Bronchial epithelial cell (primary cell): ENCODE results near the gene MT3. TPM values are rescaled to one million over a fixed set of nuclear protein-coding genes. Genes with fewer than 3 reads are reported as not detected.
A peak's percentile ranks its signal among the peaks of the same experiment; 100 is the strongest.

ENCODE experiments used
- DNase-seq: peaks from one replicate; pipeline ENCODE4 v3.0.0-alpha.2; 2010; ENCODE audit warnings: low read depth
- FAIRE-seq: peaks from 2 replicates; lab custom pipeline; 2011; peaks lifted over from hg19 to GRCh38; lab: Jason Lieb, UNC
- H3K27me3 ChIP-seq: 2 replicates; pipeline ENCODE4 v1.5.1; 2011; ENCODE audit warnings: low read length; ENCODE audit not compliant: control insufficient read depth, insufficient read depth
- H3K36me3 ChIP-seq: 2 replicates; pipeline ENCODE4 v1.5.1; 2011; ENCODE audit warnings: low read length; ENCODE audit not compliant: control insufficient read depth, insufficient read depth
- H3K4me3 ChIP-seq: 2 replicates; pipeline ENCODE4 v1.5.1; 2011; ENCODE audit warnings: mild to moderate bottlenecking, low read depth, low read length, control low read depth
- total RNA-seq: library from RNA; depleted of rRNA; stranded (reverse); fragments of >200 nt; gene quantifications from 2 replicates; pipeline ENCODE4 v1.2.1, GENCODE V29; 2014
- TF ChIP-seq, protein P1 (sequence below): IDR thresholded peaks from 2 replicates; pipeline ENCODE4 v1.5.1; 2011; ENCODE audit warnings: mild to moderate bottlenecking, moderate library complexity, low read length, control low read depth, inconsistent platforms; ENCODE audit not compliant: insufficient read depth, severe bottlenecking

MT3 gene
- total RNA-seq, 1 donor from 2014 or later, result not detected

DNA sequence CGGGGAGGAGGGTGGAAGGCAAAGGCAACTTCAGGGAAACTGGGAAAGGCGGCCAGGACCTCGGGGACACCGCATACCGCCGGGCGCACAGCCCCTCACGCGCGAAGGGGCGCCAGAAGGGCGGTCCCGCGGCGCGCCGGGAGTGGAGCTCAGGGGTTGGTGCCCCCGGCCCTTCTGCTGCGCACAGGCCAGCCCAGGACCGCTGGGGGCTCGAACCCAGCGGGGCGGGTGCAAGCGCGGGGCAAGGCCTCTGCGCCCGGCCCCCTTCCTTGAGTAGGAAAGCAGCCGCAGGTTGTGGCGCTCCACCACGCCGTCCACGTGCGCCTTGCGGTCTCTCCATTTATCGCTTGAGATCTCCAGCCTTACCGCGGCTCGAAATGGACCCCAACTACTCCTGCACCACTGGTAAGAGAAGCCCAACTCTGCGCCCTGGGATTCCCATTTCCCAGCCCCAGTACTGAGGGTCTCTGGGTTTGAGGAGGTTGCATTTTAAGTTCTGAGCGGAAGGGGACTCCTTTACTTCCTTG, 46.2 kb downstream of the MT3 start:
- FAIRE-seq, result no peak
- Histone ChIP-seq H3K36me3 (no peaks in the 10 kb centered on the region), H3K27me3 (peaks cover 28% of the 10 kb centered on the region), H3K4me3 (no peak overlapping the region)
- DNase-seq, result no peak
- TF ChIP-seq, protein P1, sequence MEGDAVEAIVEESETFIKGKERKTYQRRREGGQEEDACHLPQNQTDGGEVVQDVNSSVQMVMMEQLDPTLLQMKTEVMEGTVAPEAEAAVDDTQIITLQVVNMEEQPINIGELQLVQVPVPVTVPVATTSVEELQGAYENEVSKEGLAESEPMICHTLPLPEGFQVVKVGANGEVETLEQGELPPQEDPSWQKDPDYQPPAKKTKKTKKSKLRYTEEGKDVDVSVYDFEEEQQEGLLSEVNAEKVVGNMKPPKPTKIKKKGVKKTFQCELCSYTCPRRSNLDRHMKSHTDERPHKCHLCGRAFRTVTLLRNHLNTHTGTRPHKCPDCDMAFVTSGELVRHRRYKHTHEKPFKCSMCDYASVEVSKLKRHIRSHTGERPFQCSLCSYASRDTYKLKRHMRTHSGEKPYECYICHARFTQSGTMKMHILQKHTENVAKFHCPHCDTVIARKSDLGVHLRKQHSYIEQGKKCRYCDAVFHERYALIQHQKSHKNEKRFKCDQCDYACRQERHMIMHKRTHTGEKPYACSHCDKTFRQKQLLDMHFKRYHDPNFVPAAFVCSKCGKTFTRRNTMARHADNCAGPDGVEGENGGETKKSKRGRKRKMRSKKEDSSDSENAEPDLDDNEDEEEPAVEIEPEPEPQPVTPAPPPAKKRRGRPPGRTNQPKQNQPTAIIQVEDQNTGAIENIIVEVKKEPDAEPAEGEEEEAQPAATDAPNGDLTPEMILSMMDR, result no peak

- FAIRE-seq (no peak), DNase-seq (no peak)
- H3K27me3 ChIP-seq, result peaks cover 28% of the 10 kb centered on the region
- no peaks in the 10 kb centered on the region for H3K36me3 ChIP-seq
- H3K4me3 ChIP-seq, result no peak overlapping the region
- TF ChIP-seq, protein P1, result no peak
Observed at GRCh38 chr16:56636616-56637413, 47.5 kb downstream of the MT3 start.

DNA sequence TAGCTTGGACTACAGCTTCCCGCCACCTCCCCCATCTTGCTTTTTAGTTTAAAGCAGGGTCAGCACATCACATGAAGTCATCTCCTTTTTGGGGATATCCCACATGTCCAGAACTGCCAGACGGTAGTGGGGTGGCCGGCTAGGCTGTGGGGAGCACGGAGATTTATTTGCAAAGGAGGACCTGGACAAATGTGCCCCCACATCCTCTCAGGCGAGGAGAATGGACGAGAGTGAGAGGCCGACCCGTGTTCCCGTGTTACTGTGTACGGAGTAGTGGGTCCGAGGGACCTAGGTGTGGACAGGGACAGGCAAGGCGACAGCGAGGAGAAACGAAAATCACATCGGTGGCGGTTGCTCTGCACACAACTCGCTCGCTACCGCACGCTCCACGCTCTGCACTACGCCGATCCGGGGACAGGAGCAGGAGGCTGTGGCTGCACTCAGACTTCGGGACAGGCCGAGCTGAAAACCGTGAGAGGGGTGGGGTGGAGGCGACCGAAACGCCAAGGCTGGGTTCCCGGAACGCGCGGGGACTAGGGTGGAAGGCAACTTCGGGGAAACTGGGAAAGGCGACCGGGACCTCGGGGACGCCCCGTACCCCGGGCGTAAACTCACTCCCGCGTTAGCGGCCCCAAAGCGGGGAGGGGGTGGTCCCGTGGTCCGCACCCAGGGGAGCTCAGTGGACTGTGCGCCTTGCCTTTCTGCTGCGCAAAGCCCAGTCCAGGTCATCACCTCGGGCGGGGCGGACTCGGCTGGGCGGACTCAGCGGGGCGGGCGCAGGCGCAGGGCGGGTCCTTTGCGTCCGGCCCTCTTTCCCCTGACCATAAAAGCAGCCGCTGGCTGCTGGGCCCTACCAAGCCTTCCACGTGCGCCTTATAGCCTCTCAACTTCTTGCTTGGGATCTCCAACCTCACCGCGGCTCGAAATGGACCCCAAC, 48.8 kb downstream of the MT3 start, which contains the start of gene MT1A:
TSS of gene MT1A (plus strand) at position 853 of the 937 bp plus-strand sequence. CDS start at position 926, 73 bp downstream.
- DNase-seq (no peak), FAIRE-seq (no peak)
- no peaks in the 10 kb centered on the region for H3K36me3 ChIP-seq
- H3K4me3 ChIP-seq, result peak within 1 kb of the TSS; percentile 29
- TF ChIP-seq, protein P1, result no peak
- H3K27me3 ChIP-seq, result peaks cover 23% of the 10 kb centered on the region

DNA sequence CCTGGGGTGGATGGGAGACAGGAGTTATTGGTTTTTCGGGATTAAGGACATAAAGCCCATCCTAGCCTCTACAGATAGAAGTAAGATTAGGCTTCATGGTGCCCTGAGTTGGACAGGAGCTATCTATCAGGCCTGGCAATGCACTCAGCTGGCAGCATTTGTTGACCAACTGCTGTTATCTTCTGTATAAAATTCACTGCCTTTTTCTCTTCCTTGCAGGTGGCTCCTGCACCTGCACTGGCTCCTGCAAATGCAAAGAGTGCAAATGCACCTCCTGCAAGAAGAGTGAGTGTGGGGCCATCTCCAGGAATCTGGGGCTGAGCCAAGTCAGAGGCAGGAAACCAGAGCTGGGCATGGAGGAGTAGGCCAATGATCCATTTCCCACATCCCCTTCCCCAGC, 49.7 kb downstream of the MT3 start:
- DNase-seq (no peak), FAIRE-seq (no peak)
- TF ChIP-seq, protein P1, result no peak
- peaks cover 20% of the 10 kb centered on the region for H3K27me3 ChIP-seq
- H3K36me3 ChIP-seq, result no peaks in the 10 kb centered on the region
- no peak overlapping the region for H3K4me3 ChIP-seq

GRCh38 chr16:56640076-56640475, 50.7 kb downstream of the MT3 start:
- no peak overlapping the region for H3K4me3 ChIP-seq
- no peak for DNase-seq
- TF ChIP-seq, protein P1, result no peak
- H3K36me3 ChIP-seq, result no peaks in the 10 kb centered on the region
- H3K27me3 ChIP-seq, result peaks cover 17% of the 10 kb centered on the region
- FAIRE-seq, result no peak

Other genes with a start within 250 kb of the MT3 start
- gene AMFR, start 164.0 kb upstream of the MT3 start, total RNA-seq, result 224 and 319 TPM in 2 replicates
- 41.5 and 45.8 TPM in 2 replicates for gene NUDT21, start 138.2 kb upstream of the MT3 start, total RNA-seq
- 30.0 and 63.5 TPM in 2 replicates for gene OGFOD1, start 138.0 kb upstream of the MT3 start, total RNA-seq
- 31.6 and 46.6 TPM in 2 replicates for gene BBS2, start 69.5 kb upstream of the MT3 start, total RNA-seq
- not detected in 2 replicates for gene MT4, start 24.5 kb upstream of the MT3 start, total RNA-seq
- gene MT2A, start 19.1 kb downstream of the MT3 start, total RNA-seq, result 10.0 and 34.0 TPM in 2 replicates
- 60.8 and 90.5 TPM in 2 replicates for gene MT1E, start 36.3 kb downstream of the MT3 start, total RNA-seq
- 0.26 TPM in 1 of 2 replicates, not detected in the other for gene MT1M, start 43.1 kb downstream of the MT3 start, total RNA-seq
- gene MT1A, start 49.1 kb downstream of the MT3 start, total RNA-seq, result not detected in 2 replicates
- gene MT1B, start 62.4 kb downstream of the MT3 start, total RNA-seq, result not detected in 2 replicates
- gene MT1F, start 68.4 kb downstream of the MT3 start, total RNA-seq, result 1.5 and 1.6 TPM in 2 replicates
- gene MT1G, start 78.5 kb downstream of the MT3 start, total RNA-seq, result 0.64 TPM in 1 of 2 replicates, not detected in the other
- gene MT1H, start 80.3 kb downstream of the MT3 start, total RNA-seq, result not detected in 2 replicates
- gene MT1X, start 92.9 kb downstream of the MT3 start, total RNA-seq, result 212 and 261 TPM in 2 replicates
- 43.0 and 47.4 TPM in 2 replicates for gene NUP93, start 140.6 kb downstream of the MT3 start, total RNA-seq